IPS DF 4.7 (cell line): Measurements from ENCODE around the gene NKRF.
A peak's percentile ranks its signal among the peaks of the same experiment; 100 is the strongest.

ENCODE experiments used
- DNase-seq: peaks from one replicate; pipeline ENCODE4 v3.0.0-alpha.2; 2013; ENCODE audit warnings: low spot score; ENCODE audit errors: extremely low read depth

Gene NKRF

DNA sequence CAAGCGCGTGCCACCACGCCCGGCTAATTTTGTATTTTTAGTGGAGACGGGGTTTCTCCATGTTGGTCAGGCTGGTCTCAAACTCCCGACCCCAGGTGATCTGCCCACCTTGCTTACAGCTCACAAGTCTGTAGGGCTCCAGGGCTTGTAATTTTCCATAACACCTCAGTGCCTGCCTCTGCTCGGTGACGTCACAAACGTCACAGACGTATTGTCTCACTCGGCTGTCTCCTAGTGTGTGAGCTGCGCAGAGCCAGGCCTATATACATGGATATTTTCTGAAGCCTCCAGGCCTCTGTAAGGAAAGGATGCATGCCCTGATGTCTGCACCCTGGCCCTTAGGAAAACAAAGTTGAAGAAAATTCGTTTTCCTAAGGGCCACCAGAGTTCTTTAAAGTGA lies 8.6 kb upstream of the NKRF start:
- DNase-seq, result no peak

DNA sequence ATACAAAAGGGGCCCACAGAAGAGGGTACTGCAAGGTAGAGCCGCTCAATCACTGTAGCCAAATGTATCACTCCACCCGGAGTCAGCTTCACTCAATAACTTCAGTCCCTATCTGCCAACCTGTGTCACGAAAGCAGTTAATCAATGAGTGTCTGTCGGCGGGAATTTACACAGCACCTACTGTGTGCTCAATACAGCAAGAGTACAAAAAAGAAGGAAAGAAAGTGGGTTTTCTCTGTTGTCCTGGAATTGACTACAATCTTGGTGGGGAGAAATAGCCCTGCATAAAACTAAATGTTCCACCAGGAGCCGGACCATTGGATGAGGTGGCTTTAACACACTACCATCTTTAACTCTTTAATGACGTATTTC lies 780 bp upstream of the NKRF start:
- DNase-seq, result no peak

DNA sequence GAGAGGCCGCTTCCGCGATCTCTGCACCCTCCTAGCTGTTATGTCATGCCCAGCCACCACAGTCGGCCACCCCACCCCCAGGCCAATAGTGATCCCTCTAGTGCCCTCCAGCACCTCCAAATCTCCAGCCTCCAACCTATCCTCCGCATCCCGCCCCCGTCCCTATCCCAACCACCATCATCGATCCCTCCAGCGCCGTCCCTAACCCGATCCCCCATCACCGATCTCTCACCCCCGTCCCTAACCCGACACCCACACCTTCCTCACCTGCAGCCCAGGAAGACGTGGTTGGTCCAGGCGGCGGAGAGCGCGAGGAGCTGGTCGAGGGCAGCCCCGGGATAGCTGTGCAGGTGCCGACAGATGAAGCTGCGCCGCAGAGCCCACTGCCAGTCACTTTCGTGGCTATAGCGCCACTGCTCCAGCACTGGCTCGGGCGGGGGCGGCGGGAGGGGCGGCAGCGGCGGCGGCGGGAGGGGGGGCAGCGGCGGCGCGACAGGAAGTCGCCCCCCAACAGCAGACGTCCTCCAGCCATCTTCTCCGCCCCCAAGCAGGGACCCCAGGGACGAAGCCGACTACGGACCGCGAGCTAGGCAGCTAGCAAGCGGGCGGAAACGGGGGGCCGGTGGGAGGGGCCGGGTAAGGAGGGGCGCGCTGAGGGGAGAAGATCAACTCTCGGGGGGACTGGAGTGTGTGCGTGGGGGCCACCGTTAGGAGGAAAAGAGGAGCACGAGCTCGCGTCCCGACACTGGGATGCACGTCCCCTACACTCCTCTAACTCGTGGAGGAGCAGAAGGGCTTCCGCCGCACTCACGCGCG lies 552 bp downstream of the NKRF start:
- no peak for DNase-seq

DNA sequence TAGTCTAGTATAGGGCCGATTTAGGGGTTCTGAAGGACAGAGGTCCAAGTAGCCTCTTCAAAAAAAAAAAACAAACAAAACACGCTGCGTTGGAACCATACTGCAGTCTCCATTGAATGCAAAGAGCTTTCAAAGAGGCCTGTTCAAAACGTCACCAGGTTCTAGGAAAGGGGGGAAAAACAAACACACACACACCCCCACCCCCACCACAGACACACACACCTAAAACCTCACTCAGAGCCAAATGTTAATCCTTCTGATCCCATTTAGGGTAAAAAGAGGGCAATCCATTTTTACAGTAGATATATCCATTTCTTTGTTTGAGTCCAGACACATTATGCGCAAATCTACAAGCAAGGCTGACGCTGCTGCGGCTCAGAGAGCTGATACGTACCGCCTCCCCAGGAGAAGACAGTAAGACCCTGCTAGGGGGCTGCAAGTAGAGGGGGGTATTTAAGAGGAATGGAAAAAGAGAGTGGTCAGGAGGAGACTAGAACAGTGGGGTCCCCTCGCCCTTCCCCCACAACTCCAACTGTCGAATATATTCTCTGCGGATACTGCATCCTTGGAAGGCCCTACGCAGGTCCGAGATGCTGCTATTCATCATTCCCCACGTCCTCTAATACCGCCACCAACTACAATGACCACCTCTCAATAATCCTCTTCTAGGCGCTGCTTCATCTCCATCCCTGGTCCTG lies 1.3 kb downstream of the NKRF start:
- no peak for DNase-seq

DNA sequence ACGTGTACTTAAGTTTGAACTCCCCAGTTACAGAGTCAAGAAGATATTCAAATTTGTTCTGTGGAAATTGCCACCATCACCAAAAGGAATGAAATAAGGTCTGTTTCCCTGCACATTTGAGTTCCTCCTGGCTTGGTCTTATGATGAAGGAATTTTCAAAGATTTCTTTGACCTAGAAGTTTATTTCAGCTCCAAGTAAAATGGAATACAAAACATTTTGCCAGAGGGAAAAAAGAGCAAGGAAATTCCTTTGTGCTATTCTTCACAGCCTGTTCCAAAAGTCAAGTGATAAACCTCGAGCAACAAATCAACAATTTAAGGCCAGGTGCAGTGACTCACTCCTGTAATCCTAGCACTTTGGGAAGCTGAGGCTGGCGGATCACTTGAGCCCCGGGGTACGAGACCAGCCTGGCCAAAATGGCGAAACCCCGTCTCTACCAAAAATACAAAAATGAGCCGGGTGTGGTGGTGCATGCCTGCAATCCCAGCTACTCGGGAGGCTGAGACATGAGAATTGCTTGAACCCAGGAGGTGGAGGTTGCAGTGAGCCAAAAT lies 3.4 kb downstream of the NKRF start:
- DNase-seq, result no peak

DNA sequence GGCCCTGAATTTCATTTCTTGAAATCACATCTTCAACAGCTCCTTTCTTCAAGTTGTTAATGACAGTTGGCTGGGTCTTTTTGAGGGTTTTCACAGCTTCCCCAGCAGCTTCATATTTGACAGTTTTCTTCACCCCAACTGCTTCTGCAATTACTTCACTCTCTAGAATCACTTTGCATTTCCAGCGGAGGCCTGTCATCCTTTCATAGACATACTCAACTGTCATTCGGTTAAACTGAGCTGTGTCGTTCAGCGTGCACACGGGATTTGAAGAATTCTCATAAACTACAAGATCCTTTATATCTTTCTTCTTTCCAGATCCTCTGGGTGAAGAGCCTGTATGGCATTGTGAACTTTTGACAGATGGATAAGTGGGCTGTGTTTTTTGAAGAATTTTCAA lies 16.4 kb downstream of the NKRF start:
- DNase-seq, result no peak

DNA sequence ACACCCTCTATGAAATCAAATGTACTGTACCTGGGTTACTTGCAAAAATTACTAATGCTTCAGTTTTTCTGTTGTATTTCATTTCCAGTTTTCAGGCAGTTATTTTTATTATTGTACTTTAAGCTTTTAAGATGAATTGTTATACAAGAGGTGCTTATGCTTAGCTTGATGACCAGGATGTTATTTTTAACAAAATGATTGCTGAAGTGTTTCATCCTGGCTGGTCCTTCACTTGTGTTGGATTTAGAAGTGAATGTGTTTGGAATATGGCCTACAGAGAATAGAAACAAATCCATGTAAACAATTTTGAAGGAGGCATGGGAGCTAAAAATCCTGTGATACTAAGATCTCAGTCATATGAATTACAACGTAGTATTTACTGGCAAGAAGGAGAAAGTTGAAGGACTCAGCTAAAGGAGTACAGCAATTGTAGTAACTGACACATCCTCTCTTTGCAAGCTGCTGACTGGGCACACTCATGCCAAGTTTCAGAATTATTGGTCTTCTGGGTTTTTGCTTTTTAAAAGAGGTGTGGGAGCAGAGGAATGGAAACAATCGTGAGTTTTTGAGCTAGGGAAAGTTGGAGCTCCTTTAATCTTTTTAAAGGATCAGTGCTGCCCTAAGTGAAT lies 22.7 kb downstream of the NKRF start:
- no peak for DNase-seq

DNA sequence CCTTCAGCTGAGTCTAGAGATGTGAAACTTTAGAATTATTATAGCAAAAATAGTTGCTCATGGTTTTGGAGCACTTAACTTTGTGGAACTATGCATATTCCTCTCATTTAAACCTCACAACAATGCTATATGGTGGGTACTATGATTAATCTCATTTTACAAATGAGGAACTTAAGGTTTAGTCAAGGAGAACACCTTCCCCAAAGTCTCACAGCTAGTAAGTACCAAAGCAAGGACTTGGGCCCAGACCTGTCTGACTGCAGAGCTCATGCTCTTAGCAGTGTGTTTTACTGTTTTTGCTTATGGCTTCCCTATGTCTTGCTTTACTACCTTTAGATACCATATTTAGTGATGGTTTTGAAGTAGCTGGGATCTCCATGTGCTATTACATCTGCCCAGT lies 26.8 kb downstream of the NKRF start:
- DNase-seq, result no peak

DNA sequence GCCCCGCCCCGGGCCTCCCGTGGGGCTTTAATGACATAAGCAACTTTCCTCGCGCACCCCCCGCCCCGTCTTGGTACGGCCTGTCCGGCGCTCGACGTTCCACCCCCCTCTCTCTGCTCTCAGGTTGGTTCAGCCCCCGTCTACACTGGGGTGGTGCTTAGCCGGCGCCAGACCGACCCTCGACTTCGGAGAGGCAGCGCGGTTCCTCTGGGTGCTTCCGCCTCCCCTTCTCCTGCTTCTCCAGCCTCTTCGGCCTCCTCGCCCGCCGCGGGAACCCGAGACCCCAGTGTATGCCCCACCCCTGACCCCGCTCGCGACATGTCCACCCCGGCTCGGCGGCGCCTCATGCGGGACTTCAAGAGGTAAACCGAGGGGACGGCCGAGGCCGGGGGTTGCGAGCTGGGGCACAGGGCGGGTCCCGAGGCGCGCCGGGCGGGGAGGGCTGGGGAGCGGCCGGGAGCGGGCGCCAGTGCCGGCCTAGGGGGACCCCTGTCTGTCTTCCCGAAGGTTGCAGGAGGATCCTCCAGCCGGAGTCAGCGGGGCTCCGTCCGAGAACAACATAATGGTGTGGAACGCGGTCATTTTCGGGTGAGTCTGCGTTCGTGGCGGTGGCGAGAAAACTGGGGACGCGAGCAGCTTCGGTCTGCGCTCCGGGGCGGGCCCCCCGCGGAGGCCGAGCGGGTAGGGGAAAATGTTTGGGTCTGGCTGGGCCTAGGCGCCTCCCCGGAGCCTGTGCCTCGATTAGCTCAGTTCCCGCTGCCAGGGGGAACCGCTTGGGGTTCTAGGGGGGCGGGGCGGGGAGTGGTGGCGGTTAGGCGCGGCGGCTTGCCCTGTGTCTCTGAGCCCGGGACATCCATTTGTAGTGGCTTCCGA lies 31.6 kb downstream of the NKRF start, which contains the start of gene UBE2A:
UBE2A (plus strand) TSS at position 170 of the 873 bp plus-strand sequence; CDS start at position 319, 149 bp downstream.
- peak; percentile 25 for DNase-seq

DNA sequence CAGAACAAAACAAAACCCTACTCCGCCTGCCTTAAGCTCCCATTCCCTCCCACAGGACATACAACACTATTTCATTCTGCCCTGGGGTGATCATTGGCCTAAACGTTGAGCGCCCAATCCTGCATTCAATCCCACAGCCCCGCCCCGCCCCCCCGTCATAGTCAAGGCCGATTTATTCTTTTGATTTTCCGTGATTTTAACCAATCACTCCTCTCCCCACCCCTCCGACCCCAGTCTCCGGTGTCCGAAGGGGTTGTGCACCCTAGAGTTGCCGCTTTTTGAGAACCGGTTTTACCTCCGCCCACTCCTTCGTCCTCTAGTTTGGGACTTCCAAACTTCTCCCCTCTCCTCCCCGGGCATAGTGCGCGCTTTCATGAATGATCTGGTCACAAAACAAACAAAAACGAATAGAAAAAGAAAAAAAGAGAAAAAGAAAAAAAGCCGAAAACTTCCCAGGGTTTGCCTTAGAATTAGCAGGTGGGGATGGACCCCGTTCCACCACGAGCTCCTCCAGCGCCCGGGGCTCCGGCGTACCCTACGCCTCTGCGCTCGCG lies 32.3 kb downstream of the NKRF start:
- DNase-seq, result no peak

DNA sequence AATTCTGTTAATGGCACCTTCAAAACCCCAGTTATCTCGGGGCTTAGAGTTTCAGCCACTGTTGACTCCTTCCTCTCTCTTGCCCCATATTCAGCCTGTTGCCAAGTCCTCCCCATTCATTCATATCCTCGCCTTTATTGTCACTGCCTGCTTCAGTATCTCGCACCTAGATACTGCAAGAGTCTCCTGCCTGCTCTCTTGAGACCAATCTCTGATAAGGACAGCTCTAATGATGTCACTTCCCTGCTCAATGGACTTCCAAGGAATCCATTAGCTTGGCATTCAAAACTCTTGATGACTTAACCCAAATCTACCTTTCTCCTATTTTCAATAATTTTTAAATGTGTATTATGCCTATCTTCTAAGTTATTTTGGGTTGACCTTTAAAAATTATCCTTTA lies 33.0 kb downstream of the NKRF start:
- DNase-seq, result no peak

DNA sequence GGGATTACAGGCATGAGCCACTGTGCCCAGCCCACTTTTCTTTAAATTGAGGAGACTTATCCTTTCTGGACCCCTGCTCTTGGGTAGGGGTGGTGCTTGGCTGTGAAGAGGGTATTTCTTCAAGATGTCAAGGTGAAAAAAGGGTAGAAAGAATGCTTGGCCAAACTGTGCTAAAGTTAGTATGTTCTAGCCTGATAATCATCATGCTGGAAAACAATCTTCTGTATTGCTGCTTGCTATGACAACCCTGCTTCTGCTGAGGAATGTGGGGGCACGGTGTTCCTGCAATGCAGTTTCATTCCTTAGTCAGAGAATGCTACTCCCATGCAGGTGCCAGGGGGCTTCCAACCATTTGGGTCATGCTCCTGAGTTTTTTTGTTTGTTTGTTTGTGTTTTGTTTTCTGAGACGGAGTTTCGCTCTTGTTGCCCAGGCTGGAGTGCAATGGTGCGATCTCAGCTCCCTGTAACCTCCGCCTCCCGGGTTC lies 35.8 kb downstream of the NKRF start:
- no peak for DNase-seq

DNA sequence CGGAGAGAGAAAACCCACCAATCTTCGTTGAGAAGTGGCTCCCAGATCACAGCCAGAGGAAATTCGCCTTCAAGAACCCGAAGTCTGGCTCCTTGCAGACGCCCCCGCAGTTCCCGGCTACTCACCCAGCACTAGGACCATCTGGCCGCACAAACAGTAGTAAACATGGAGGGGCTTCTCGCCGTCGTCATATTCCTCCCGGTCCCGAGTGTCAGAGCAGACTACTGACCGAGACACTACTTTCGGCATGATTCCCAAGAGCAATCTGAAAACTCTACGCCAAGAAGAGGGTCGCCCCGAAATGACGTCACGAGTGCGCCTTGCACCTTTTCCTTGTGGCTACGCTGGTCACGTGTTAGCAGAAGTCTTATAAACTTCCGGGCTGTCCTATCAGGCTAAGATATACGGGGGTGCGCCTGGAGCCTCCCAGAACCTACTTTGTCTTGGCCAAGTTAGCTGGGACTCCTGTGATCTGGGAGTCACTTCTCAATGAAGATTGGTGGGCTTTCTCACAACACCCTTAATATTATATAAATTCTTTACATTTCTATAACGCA lies 41.0 kb downstream of the NKRF start, which contains the start of gene STEEP1:
STEEP1 (minus strand) TSS at position 303 of the 557 bp plus-strand sequence; CDS start at position 249, 54 bp downstream.
- DNase-seq, result peak; percentile 60

DNA sequence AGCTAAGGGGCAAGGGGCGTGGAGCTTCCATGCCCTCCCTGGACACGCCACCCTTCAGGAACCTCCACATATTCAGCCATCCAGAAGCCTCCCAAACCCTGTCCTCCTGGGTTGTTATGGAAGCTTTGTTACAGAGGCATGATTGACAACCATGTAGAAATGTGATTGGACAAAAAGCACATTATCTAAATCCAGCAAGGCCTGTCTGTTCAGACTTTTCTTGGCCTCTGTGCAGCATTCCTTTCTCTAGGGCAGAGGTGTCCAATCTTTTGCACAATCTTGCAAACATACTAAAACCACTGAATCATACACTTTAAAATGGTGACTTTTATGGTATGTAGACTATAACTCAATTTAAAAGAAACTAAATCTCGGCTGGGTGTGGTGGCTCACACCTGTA lies 53.7 kb downstream of the NKRF start:
- DNase-seq, result no peak

DNA sequence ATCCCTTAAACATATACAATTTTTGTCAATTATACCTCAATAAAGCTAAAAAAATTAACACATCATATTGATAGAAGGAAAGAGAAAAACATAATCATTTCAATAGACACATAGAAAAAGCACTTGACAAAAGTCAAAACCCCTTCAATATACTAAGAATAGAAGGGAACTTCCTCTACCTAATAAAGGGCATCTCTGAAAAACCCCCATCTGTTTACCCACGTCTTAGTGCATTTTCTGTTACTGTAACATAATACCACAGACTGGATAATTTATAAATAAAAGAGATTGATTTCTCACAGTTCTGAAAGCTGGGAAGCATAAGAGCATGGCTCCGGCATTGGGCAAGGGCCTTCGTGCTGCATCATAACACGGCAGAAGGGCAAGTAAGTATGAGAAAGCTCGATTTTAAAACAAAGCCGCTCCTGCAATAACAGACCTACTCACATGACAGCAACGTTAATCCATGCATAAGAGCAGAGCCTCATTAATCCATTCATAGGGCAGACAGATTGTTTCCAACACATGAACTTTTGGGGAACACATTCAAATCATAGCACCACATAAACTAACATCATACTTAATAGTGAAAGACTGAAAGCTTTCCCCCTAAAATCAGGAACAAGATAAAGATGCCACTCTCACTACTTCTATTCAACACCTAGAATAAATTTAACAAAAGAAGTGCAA lies 56.8 kb downstream of the NKRF start:
- no peak for DNase-seq

DNA sequence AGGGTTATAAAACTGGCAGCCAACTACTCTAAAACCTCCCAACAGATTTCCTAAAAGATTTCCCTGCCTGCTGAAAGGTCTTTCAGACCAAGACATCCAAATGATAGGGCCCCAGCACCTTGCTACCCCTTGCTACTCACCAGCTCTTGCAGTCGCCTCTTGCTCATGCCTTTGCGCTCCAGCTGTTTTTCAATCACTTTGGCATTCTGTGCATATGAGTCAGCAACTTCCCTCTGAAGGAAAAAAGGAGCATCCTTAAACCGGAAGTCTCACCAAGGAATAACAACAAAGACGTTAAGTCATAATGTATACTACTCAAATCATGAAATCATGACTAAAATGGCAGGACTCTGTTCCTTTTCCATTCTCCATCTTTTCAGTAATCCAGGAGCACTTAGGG lies 65.0 kb downstream of the NKRF start:
- no peak for DNase-seq

DNA sequence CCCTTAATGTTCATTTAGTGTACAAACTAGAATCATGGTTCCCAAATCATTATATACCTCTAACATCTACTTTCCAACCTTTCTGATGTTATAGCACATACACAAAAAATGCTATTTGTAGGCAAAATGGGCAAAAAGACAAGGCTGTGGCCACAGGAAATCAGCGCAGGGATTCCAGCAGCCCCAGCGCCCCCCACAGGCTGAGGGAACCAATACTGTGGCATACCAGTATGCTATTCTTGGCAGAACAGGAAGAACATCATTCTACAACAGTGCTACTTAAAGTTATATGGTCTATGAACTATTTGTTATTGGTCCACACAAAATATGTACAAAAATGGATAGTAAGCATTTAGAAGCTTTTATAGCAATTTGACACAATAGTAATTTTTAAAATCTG lies 66.4 kb downstream of the NKRF start:
- DNase-seq, result no peak
